BJ (cell line): Measurements from ENCODE around the gene VAMP1. TPM values are rescaled to one million over a fixed set of nuclear protein-coding genes. Genes with fewer than 3 reads are reported as not detected.
A peak's percentile ranks its signal among the peaks of the same experiment; 100 is the strongest.

ENCODE experiments used
- CTCF ChIA-PET: fragments of 350-600 bp; formaldehyde crosslinking; extraction: SDS; loops from one replicate; lab custom pipeline; 2021; ENCODE audit warnings: antibody characterized with exemption, inconsistent platforms; lab: Yijun Ruan, JAX
- POLR2A ChIA-PET: fragments of 300-600 bp; sonication (Branson Sonifier 250); formaldehyde crosslinking; extraction: SDS; loops from one replicate; lab custom pipeline; 2021; ENCODE audit warnings: antibody characterized with exemption; lab: Charles Lee
- DNase-seq: peaks from one replicate; pipeline ENCODE4 v3.0.0-alpha.2; 2011; ENCODE audit warnings: low read depth
- H3K27me3 ChIP-seq: 2 replicates; pipeline ENCODE4 v1.6.0; 2011; ENCODE audit warnings: low read length; ENCODE audit not compliant: control insufficient read depth, insufficient read depth
- H3K36me3 ChIP-seq: 2 replicates; pipeline ENCODE4 v1.5.1; 2011; ENCODE audit warnings: low read length; ENCODE audit not compliant: control insufficient read depth, insufficient read depth
- H3K4me3 ChIP-seq: 2 replicates; pipeline ENCODE4 v1.5.1; 2011; ENCODE audit warnings: low read depth, mild to moderate bottlenecking, control low read depth, low read length
- CTCF ChIP-seq: IDR thresholded peaks from 2 replicates; pipeline ENCODE4 v1.5.1; 2011; ENCODE audit warnings: low read depth, mild to moderate bottlenecking, control low read depth, inconsistent platforms, low read length, moderate library complexity; ENCODE audit not compliant: insufficient read depth
- polyA plus RNA-seq: library from polyadenylated mRNA; depleted of rRNA; stranded (reverse); fragments of >200 nt; gene quantifications from 2 replicates; pipeline ENCODE4 v1.2.3, GENCODE V29; 2011

VAMP1 gene
- polyA plus RNA-seq, 1 experiment: 23.3 TPM

DNA sequence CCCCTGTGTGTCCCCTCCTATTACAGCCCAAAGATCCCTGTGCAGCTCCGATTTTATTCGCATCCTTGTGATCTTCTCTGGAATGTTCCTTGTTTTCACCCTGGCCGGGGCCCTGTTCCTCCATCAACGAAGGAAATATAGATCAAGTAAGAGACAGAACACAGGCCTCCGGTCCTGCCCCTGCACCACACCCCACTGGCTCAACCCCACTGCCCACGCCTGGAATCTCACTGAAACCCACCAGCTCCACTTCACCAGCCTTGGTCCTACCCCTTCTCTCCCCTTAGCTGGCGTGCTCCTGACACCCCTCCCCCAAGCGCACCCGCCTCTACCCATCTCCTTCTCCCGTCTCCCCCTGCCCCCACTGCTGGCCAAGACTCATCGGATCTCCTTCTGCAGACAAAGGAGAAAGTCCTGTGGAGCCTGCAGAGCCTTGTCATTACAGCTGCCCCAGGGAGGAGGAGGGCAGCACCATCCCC, 19.6 kb downstream of the VAMP1 start:
- peaks cover 6% of the 10 kb centered on the region for H3K36me3 ChIP-seq
- H3K4me3 ChIP-seq: peak overlapping the region; percentile 44
- no peak for TF ChIP-seq CTCF
- ChIA-PET CTCF (interaction anchor here (0.9 to 3.0 kb wide), 6 partner anchors 15 to 128 kb away, joined by 3 to 27 read pairs (median 4); no protein-coding TSS in a partner anchor), POLR2A (interaction anchor here (0.5 kb wide), 1 partner anchor 83 kb away, joined by 7 read pairs; the partner anchor contains the start of gene GAPDH)
- no peak for DNase-seq
- no peaks in the 10 kb centered on the region for H3K27me3 ChIP-seq

DNA sequence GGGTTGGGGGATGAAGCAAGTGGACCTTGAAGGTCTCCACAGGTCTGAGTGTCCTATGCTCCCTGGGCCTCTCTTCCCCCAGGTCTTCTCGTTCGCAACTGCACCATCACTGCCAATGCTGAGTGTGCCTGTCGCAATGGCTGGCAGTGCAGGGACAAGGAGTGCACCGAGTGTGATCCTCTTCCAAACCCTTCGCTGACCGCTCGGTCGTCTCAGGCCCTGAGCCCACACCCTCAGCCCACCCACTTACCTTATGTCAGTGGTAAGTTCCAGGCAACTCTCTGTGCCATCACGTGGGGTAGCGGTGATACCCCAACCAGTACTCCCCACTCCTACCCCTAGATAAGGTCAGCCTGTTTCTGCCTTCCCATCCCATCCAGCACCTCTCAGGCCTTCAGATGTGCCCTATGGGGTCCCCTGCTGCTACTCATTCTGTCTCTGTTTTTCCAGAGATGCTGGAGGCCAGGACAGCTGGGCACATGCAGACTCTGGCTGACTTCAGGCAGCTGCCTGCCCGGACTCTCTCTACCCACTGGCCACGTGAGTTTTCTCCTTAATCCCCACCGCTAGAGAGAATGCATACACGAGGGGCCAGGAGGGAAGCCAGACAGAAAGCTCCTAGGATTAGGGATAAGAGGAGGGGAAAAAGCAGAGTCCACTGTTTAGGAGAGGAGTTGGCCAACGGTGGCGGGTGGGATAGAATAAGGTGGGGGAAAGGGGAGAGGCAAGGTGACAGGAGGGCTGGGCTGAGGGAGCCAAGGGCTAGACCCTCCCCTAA, 20.2 kb downstream of the VAMP1 start:
- TF ChIP-seq CTCF: no peak
- H3K27me3 ChIP-seq: no peaks in the 10 kb centered on the region
- peaks cover 6% of the 10 kb centered on the region for H3K36me3 ChIP-seq
- CTCF ChIA-PET: interaction anchor here (1.1 to 3.0 kb wide), 3 partner anchors 15 to 127 kb away, joined by 3 to 27 read pairs (median 3); no protein-coding TSS in a partner anchor
- H3K4me3 ChIP-seq: peak overlapping the region; percentile 44
- POLR2A ChIA-PET: interaction anchor here (0.5 kb wide), 1 partner anchor 84 kb away, joined by 7 read pairs; the partner anchor contains the start of gene GAPDH
- DNase-seq: no peak

DNA sequence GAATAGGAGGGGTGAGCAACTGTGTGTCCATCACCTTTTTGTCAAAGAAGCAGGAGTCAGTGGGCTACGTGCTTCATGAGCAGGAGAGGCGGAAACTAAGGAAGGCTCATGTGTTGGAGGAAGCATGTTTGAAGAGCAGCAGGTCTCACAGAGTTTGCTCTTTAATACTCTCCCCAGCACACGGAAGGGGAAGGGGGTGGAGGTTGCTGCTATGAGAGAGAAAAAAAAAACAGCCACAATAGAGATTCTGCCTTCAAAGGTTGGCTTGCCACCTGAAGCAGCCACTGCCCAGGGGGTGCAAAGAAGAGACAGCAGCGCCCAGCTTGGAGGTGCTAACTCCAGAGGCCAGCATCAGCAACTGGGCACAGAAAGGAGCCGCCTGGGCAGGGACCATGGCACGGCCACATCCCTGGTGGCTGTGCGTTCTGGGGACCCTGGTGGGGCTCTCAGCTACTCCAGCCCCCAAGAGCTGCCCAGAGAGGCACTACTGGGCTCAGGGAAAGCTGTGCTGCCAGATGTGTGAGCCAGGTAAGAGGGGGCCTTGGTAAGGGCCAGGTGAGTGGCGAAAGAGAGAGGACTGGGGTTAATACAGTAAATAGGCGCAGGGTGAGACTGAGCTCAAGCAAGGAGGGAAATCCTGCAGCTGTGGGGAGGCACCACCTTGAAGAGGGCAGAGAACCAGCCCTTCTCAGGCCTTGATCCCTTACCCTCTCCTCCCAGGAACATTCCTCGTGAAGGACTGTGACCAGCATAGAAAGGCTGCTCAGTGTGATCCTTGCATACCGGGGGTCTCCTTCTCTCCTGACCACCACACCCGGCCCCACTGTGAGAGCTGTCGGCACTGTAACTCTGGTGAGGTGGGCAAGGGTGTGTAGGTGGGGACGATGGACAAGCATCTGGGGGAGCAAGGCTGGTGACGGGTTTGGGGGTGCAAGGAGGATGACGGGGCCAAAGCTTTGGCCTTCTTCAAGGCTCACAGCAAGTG, 25.5 kb downstream of the VAMP1 start, which contains the start of gene CD27:
TSS of gene CD27 (plus strand) at position 252 of the 985 bp plus-strand sequence. CDS start at position 393, 141 bp downstream.
- no peaks in the 10 kb centered on the region for H3K27me3 ChIP-seq
- no peak for TF ChIP-seq CTCF
- no peak within 1 kb of the TSS for H3K4me3 ChIP-seq
- H3K36me3 ChIP-seq: peaks cover 7% of the 10 kb centered on the region; the same call in 1 of the 2 replicates
- ChIA-PET CTCF (interaction anchor here (1.1 to 1.2 kb wide), 2 partner anchors 10 to 20 kb away, joined by 3 to 5 read pairs; no protein-coding TSS in a partner anchor), POLR2A (no interaction called here)
- DNase-seq: no peak

GRCh38 chr12:6444031-6444430, 26.4 kb downstream of the VAMP1 start:
- ChIA-PET CTCF (interaction anchor here (0.7 to 1.2 kb wide), 2 partner anchors 9 to 120 kb away, joined by 3 to 5 read pairs; no protein-coding TSS in a partner anchor), POLR2A (no interaction called here)
- Histone ChIP-seq H3K27me3 (no peaks in the 10 kb centered on the region), H3K36me3 (peaks cover 7% of the 10 kb centered on the region; the same call in 1 of the 2 replicates), H3K4me3 (no peak overlapping the region)
- no peak for DNase-seq
- no peak for TF ChIP-seq CTCF
